Epidermal melanocyte (primary cell): ENCODE measurements around the gene NHSL1.

Source experiments
- DNase-seq: peaks from one replicate; pipeline ENCODE4 v3.0.0; 2011; ENCODE audit warnings: low spot score; ENCODE audit not compliant: insufficient read length

Gene NHSL1

DNA sequence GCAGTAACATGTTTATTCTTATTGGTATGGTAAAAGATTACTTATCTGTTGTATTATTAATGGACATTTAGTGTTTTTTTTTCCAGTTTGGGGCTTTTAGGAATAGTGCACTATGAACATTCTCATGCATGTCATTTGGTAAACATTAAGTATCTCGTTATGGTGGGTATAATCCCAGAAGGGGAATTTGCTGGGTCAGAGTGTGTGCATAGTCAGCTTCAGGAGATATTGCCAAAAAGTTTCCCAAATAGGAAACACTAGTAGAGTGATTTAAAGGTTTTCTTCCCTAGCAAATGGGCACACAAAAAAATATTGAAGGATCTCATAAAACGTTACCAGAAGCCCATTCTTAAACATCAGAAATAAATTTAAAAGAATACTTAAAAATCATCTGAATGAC is 25.2 kb upstream of the NHSL1 start:
- no peak for DNase-seq

DNA sequence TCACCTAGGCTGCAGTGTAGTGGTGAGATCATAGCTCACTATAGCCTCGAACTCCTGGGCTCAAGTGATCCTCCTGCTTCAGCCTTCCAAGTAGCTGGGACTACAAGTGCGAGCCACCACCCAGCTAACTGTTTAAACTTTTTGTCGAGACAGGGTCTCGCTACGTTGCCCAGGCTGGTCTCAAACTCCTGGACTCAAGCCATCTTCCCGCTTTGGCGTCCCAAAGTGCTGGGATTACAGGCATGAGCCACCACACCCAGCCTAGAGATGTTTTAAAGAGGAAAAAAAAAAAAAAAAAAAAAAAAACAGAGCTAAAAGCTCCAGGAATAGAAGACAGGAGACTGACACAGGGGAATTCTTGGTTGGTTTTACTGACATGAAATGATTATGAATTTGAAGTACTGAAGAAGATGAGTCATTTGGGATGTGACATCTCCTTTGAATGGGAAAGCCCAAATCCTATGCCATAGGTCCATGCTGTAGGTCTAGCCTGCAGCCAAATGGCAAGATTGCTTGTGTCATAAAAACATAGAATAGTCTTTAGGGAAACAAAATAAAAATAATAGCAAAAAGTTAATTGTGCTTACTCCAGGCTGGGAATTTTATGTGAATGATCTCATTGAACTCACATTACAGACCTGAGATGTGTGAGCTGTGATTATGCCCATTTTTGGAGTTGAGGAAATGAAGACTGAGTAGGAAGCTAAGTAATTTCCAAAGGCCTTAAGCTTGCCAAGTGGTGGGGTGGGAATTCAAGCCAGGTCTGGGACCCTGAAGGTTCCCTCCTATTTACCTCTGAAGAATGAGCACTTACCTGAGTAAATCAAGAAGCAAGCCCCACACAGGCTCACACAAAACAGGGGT is 24.3 kb upstream of the NHSL1 start:
- DNase-seq, result no peak

DNA sequence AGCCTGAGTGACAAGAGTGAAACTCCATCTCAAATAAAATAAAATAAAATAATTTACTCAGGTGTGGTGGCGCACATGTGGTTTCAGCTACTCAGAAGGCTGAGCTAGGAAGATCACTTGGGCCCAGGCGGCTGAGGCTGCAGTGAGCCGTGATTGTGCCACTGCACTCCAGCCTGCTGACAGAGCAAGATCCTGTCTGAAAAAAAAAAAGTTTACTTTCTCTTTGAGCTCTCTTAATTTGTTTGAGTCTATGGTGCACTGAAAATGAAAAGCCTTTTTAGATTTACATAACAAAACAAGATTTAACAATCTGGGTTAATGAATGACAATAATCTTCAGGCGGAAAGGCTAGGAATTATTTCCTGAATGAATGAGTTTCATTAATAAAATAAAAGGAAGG is 23.3 kb upstream of the NHSL1 start:
- no peak for DNase-seq

DNA sequence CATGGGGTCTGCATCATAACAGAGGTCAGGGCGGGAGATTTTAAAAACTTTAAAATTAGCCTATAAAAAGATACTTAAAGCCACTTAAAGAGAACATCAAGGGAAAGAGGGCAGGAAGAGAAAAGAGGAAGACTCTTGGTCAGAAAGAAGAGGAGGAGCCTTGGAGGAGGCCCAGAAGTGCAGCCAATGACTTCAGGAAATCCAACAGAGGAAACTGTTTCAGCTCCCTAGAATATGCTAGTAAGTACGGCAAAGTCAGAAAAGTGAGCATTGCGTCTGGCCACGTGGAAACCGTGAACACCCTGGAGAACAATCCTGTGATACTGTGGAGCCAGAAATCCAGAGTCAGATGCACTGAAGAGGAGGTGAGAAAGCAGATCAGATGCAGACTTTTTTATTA is 22.5 kb upstream of the NHSL1 start:
- no peak for DNase-seq

DNA sequence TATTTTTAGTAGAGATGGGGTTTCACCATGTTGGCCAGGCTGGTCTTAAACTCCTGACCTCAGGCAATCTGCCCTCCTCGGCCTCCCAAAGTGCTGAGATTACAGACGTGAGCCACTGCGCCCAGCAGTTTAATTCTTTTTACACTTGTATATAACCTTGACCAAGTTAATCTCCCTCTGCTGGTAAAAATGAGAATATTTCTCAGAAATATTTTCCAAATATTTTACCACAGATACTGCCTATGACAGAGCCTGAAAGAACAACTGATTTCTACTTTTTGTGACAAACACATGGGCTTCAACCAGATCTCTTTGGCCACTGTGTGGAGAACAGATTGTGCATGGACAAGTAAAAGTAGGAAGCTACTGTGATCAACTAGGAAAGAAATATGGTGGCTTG is 21.2 kb upstream of the NHSL1 start:
- no peak for DNase-seq

DNA sequence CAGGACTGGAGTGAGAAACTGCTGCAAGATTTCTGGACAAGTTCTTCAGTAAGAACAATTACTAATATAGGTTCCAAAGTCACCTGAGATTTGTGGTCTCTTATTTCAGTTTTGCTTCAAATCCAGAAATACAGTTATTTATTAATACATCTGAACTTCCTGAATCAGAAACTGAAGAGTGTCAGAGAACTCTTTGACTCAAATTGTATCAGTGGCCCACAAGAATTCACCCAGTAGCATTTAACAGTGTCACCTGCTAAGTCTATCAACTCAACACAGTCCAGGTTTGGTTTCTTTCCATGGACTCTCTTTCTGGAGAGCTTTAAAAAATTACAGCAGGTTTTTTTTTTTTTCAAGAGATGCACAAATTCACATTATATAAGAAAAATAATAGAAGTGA is 18.8 kb upstream of the NHSL1 start:
- DNase-seq, result no peak

DNA sequence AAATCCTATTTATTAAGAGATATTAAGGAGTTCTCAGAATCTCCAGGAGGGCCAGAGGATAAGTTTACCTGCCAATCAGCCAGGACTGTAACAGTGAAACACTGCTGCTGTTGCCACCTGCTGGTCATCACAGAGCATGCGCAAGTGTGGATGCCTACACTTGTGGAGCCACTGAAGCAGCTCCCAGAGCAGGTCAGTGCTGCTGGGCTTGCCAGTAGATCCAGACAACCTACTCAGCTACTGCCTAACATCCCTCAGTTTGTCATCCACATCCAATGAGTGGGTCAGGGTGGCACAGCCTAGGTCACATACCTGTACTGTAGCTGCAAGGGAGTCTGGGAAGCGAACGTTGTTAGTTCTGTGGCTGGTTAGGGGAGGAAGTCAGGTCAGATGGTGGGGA is 18.3 kb upstream of the NHSL1 start:
- no peak for DNase-seq

DNA sequence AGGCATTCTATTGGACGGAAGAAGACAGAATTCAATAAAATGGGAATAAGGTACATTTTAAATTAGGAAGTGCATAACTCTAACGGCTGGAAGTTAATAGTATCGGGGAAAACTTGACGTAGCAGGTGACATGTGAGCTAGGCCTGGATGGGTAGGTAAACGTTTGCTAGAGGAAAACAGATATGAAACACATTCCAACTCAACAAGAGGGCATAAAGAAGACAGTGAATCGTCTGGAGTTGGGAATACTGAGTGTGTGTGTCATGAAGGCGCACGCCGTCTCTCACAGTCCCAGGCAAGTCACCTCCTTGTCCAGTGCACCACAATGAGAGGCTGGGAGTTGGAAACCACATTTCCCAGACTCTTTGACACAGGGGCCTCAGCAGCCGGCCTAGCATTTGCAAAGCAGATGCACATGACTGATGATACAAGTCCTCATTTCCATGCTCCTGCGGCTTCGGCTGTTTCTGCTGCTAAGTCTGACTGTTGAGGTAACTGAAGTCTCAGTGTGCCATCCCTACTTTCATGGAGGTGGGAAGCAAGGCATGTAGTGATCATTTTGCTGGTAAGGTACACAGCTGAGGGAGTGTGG is 16.5 kb upstream of the NHSL1 start:
- no peak for DNase-seq

DNA sequence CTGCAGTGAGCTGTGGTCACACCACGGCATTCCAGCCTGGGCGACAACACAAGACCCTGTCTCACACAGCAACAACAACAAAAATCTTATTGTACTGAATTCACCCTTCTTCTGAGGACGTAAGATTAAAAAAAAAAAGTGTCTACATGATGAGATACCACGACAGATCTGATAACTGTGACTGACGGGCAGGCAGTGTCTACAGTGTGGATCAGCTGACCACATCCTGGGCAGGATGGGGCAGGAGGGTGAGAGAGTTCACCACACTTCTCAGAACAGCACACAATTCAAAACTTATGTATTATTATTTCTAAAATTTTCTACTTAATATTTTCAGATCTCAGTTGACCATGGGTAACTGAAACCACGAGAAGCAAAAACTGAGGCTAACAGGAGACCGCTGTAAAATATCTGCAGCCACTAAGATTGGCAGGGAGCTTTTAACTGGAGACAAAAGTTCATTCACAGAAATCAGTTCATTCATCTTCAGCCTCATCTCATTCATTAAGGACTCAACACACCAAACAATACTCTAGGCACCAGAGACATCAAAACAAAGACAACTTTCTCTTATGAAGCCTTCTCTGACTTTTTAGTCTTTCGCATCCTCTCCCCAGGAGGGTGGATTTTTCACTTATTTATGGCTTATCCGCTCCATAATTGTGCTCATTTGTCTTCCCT is 15.7 kb upstream of the NHSL1 start:
- no peak for DNase-seq

DNA sequence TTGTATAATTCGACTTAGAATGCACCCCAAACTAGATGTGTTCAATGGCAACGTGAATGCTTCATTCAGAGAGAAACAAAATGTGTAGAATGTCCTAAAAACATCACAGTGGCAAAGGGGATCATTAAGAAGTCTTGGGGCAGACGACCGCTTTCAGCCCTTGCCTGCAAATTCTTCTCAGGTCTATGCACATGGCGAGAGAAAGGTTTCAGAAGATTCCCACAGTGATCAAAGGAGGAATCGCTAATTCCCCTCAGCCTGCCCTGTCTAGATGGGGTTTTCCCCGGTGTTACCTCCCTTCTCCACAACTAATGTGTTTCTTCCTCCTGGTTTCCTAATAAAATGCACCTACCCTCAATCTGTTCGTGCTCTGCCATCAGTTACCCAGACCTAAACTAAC is 13.3 kb upstream of the NHSL1 start:
- no peak for DNase-seq

DNA sequence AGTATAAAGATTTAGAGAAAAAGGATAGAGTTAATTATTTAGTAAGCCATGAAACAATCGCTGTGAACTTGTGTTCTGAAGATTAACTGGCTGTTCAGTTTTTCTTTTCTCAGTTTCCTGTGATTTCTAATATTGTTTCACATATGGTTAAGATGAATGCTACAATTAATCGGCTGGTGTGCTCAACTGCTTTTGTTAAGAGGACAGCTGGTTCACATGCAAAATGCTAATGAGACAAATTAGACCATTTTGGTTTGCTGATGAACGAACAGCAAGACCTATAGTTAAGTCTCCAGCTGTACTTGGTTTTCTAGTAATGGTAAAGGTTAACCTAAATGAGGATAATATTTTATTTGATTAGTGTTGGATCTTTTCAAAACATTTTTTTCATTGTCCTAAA is 10.8 kb upstream of the NHSL1 start:
- DNase-seq, result no peak

DNA sequence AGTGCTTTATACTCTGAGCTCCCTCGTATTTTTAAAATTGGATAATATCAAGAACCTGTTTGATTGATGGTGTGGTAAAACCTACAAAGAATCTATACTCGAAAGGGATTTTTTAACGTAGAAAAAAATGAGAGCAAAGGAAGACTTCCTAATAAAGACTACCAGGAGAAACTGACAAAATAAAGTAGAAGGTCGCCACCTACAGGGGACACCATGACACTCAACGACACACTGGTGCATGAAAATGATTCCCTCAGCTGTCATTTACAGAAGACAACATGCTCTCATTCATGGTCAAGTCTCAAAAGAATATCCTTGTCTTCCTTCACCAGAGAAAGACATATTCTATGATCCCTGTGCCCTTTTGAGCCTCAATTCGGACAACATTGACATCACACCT is 10.1 kb upstream of the NHSL1 start:
- DNase-seq, result no peak

DNA sequence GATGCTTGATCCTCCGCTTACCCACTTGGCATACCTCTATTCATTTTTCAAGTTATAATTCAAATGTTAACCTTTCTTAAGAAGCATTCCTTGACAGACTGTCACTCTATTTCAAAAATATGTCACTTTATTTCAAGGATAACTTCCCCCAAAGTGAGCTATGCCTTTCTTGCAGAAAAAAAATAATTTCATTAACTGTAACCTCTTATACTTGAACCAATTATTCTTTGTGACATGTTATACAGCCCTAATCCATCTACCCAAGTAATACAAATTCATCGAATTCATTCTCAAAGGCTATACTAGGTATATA is 9.3 kb upstream of the NHSL1 start:
- no peak for DNase-seq

DNA sequence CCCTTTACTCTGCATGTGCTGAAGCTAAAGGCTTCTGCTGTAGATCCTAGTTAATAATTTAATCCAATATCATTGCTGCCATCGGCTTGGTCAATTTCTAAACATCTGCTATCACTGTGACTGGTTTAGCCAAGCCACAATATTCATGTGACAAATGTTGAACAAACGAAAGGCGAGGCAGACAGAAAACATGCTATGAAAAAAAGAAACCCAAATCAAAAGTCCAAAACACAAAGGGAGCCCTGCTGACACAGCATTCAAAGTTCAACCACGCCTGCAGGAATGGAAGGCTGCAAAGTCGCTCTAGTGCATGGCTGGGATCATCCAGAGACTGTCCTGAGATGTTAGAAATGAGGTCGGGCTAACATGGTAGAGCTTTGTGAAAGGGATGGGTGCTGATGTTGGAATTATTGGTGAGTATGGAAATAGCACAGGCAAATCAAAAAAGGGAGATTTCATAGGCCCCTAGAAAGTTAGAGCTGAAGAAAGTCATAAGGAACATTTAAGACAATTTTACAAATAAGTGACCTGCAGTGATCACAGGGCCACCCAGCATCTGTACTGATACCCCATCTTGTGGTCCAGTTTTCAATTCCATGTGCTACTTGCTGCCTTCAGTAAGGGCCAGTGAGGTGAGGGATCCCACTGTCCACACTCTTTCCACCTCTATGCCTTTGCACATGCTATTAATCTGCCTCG is 8.8 kb upstream of the NHSL1 start:
- DNase-seq, result no peak

DNA sequence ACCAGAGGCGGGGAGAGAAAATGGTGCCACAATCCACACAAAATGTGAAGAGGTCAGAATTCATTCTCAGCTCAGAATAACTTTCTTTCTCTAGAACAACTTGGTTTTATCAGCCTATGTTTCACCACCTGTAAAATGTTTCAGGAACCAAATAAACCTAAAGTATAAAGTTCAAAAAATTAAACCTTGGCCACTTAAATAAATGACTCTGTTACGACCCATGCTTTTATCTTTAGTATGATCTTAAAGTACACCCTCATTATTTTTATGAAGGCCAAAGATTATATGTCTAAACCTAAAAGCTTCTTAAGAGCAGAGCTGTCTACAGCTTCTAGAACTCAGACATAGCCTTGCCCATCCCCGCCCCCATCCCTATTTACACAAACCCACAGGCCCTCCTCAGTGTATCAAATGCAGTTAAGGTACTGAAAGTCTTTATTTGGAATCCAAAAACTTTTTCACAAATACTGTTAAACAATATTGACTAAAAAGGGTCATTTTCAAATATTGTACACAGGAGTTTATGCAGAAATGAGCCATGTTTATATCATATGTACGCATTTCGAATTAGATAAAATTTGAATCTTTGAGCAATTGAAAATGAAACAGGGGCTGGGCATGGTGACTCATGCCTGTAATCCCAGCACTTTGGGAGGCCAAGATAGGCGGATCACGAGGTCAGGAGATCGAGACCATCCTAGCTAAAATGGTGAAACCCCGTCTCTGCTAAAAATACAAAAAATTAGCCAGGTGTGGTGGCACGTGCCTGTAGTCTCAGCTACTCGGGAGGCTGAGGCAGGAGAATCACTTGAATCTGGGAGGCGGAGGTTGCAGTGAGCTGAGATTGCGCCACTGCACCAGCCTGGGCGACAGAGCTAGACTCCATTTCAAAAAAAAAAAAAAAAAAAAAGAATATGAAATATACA is 5.7 kb upstream of the NHSL1 start:
- DNase-seq, result no peak

DNA sequence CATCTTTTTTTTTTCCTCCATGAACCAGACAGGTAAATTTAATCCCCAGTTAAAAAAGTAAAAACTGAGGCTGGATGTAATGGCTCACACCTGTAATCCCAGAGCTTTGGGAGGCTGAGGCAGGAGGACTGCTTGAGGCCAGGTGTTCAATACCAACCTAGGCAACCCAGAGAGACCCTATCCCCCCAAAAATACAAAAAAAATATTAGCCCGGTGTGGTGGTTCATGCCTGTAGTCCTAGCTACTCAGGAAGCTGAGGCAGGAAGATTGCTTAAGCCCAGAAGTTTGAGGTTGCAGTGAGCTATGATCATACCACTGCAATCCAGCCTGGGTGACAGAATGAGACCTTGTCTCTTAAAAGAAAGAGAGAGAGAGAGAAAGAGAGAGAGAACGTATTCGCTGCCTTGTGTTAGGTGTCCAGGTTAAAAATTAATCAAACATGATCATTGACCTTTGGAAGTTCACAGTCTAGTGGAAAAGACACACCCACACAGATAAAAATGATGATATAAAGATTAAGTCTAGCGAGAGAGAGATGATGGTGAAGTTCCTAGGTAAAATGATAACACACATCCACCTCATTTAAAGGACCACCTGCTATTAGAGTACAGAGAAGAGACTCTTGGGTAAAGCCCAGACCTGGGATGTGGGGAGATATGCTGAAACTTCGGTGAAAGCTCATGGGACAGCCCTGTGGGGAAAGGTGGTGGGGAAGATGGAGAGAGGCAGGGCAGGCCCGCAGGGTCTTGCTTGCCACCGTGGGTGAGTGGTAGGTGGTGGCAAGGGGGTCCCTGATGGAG is 4.8 kb upstream of the NHSL1 start:
- DNase-seq, result no peak

DNA sequence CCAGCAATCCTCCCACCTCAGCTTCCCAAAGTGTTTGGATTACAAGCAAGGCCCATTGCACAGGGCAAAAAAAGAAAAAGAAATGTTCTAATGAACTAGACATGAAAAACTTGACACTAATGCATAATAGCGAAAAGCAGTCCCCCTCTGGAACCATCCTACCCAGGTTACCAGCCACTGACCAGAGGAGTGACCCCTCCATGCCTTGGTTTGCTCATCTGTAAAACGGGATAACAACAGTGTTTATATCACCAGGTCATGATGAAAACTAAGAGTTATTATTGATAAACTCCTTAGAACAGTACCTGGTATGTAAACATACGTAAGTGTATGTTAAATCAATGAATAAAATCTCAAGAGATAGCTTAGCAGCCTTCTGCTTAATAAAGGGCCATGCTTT is 3.3 kb upstream of the NHSL1 start:
- no peak for DNase-seq

DNA sequence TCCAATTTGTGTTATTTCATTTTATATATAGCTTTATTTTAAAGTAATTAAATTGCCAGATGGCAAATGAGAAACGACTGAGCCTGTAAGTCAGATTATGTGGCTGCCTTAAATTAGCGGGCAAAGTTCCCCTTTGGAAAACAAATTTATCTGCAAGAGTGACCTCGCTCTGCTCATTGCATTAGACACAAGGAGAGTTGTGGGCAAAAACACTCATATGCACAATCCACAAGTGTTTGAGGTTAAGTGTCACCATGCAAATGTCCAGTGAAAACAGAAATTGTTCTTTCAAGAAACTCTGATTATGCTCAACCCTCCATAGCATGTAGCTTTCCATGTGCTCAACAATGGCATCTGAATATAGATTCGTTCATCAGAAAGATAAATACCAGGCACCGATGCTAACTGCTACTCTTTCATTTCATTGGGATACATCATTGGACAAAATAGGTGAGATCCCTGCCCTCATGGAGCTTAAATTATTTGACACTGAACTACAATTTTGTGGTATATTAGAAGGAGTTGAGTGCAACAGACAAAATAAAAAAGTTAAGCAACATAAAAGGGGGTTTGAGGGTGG is 1.7 kb upstream of the NHSL1 start:
- no peak for DNase-seq

DNA sequence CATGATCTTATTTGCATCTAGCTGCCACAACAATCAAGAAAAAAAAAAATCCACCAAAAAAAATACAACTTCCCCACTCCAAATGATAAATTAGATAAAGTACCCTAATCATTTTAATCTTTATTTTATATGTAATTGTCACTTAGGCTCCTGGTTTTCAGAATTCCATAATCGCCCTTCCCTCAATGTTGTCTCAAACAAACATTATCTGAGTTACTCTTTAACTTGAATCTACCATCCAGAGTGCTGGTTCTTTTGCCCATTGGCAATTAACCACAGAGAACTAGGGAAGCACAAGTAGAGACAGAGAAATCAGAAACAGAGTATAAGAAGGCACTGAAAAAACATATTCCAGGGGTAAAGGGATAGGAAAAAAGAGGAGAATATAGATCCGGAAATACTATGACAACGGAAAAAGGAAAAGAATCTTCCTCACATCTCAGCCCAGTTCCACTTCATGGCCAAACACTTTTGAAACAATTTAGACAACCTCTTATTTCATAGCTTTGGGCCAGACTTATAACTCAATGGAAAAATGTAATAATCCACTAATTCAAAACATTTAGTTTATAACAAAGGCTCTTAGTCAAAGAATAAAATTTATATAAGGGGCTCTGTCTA is 861 bp upstream of the NHSL1 start:
- DNase-seq, result no peak
